Measurements from ENCODE around the gene ERBIN. TPM values are rescaled to one million over a fixed set of nuclear protein-coding genes. Genes with fewer than 3 reads are reported as not detected.

Gene ERBIN
- polyA plus RNA-seq, 1 donor from 2014 or later: 28.4 TPM

DNA sequence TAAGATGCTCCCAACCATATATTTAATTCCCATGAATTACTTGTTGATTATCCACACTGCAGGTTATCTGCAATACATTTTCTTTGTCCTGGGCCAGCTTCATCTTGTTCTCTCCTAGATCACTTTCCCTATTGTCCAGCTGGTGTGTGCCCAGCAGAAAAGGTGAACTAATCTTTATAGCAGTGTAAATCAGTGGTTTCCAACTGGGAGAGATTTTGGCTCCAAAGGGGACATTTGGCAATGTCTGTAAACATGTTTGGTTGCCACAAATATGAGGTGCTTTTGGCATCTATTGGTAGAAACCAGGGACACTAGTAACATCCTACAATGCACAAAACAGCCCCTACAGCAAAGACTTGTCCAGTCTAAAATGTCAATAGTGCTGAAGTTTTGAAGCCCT lies 20.1 kb upstream of the ERBIN start:
- no peaks in the 10 kb centered on the region for H3K27me3 ChIP-seq (ENCODE audit: insufficient read depth, low read depth, low read length)
- H2AFZ ChIP-seq (ENCODE audit: low read depth, low read length): no peak overlapping the region
- H3K36me3 ChIP-seq (ENCODE audit: insufficient read depth, low read length): no peaks in the 10 kb centered on the region
- no peaks in the 10 kb centered on the region for H3K9me3 ChIP-seq (ENCODE audit: low read length)
- no peak overlapping the region for H3K4me3 ChIP-seq (ENCODE audit: low read length)
- TF ChIP-seq, protein P1, sequence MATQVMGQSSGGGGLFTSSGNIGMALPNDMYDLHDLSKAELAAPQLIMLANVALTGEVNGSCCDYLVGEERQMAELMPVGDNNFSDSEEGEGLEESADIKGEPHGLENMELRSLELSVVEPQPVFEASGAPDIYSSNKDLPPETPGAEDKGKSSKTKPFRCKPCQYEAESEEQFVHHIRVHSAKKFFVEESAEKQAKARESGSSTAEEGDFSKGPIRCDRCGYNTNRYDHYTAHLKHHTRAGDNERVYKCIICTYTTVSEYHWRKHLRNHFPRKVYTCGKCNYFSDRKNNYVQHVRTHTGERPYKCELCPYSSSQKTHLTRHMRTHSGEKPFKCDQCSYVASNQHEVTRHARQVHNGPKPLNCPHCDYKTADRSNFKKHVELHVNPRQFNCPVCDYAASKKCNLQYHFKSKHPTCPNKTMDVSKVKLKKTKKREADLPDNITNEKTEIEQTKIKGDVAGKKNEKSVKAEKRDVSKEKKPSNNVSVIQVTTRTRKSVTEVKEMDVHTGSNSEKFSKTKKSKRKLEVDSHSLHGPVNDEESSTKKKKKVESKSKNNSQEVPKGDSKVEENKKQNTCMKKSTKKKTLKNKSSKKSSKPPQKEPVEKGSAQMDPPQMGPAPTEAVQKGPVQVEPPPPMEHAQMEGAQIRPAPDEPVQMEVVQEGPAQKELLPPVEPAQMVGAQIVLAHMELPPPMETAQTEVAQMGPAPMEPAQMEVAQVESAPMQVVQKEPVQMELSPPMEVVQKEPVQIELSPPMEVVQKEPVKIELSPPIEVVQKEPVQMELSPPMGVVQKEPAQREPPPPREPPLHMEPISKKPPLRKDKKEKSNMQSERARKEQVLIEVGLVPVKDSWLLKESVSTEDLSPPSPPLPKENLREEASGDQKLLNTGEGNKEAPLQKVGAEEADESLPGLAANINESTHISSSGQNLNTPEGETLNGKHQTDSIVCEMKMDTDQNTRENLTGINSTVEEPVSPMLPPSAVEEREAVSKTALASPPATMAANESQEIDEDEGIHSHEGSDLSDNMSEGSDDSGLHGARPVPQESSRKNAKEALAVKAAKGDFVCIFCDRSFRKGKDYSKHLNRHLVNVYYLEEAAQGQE (IDR thresholded peaks at IDR 0.05; ENCODE audit: borderline replicate concordance): no peak
- TF ChIP-seq RAD21 (conservative IDR thresholded peaks at IDR 0.05) (no peak), EP300 (conservative IDR thresholded peaks at IDR 0.05; ENCODE audit: poor library complexity, severe bottlenecking) (no peak), POLR2AphosphoS5 (IDR thresholded peaks at IDR 0.05) (no peak), MXI1 (conservative IDR thresholded peaks at IDR 0.05; ENCODE audit: poor library complexity, severe bottlenecking) (no peak), TAF1 (IDR thresholded peaks at IDR 0.05; ENCODE audit: low read depth) (no peak), SMC3 (conservative IDR thresholded peaks at IDR 0.05; ENCODE audit: poor library complexity) (no peak), EZH2 (IDR thresholded peaks at IDR 0.05; ENCODE audit: borderline replicate concordance, insufficient read depth, low read length, poor library complexity, severe bottlenecking) (no peak)
- TF ChIP-seq, protein P2, sequence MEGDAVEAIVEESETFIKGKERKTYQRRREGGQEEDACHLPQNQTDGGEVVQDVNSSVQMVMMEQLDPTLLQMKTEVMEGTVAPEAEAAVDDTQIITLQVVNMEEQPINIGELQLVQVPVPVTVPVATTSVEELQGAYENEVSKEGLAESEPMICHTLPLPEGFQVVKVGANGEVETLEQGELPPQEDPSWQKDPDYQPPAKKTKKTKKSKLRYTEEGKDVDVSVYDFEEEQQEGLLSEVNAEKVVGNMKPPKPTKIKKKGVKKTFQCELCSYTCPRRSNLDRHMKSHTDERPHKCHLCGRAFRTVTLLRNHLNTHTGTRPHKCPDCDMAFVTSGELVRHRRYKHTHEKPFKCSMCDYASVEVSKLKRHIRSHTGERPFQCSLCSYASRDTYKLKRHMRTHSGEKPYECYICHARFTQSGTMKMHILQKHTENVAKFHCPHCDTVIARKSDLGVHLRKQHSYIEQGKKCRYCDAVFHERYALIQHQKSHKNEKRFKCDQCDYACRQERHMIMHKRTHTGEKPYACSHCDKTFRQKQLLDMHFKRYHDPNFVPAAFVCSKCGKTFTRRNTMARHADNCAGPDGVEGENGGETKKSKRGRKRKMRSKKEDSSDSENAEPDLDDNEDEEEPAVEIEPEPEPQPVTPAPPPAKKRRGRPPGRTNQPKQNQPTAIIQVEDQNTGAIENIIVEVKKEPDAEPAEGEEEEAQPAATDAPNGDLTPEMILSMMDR (IDR thresholded peaks at IDR 0.05; ENCODE audit: poor library complexity, severe bottlenecking): no peak
- no peaks in the 10 kb centered on the region for H3K9me2 ChIP-seq (ENCODE audit: insufficient read depth, low read length)
- no peaks in the 10 kb centered on the region for H4K20me1 ChIP-seq (ENCODE audit: insufficient read depth)
- no peak overlapping the region for H3K27ac ChIP-seq (ENCODE audit: low read length)
- no peak overlapping the region for H3K9ac ChIP-seq (ENCODE audit: low read length)
- no peaks in the 10 kb centered on the region for H3K79me2 ChIP-seq (replicated peaks; ENCODE audit: insufficient read depth, low read length)
- H3K4me2 ChIP-seq (ENCODE audit: low read length): no peak overlapping the region
- H3F3A ChIP-seq (ENCODE audit: insufficient read depth, low read length, poor library complexity, severe bottlenecking): no peaks in the 10 kb centered on the region

DNA sequence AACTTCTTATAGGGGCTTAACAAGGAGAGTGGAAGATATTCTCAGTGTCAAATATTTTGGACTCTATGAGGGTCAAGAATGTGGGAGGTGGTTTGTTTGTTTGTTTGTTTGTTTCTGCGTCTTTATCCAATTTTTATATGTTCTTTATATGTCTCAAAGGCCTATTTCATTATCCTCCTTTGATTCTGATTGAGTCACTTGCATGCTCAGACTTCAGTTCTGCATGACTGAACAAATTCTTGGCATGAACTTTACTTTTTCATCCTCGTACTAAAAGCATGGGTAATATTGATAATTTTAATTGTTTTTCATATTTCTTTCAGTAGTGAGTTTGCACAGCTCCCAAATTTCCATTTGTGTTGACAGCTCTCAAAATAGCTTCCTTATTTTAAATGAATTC lies 19.2 kb upstream of the ERBIN start:
- H4K20me1 ChIP-seq (ENCODE audit: insufficient read depth): no peaks in the 10 kb centered on the region
- no peaks in the 10 kb centered on the region for H3F3A ChIP-seq (ENCODE audit: insufficient read depth, low read length, poor library complexity, severe bottlenecking)
- H3K27me3 ChIP-seq (ENCODE audit: insufficient read depth, low read depth, low read length): no peaks in the 10 kb centered on the region
- H3K9me2 ChIP-seq (ENCODE audit: insufficient read depth, low read length): no peaks in the 10 kb centered on the region
- TF ChIP-seq EP300 (conservative IDR thresholded peaks at IDR 0.05; ENCODE audit: poor library complexity, severe bottlenecking): no peak
- TF ChIP-seq, protein P2 (IDR thresholded peaks at IDR 0.05; ENCODE audit: poor library complexity, severe bottlenecking): no peak
- no peak for TF ChIP-seq POLR2AphosphoS5 (IDR thresholded peaks at IDR 0.05)
- TF ChIP-seq, protein P1 (IDR thresholded peaks at IDR 0.05; ENCODE audit: borderline replicate concordance): no peak
- TF ChIP-seq TAF1 (IDR thresholded peaks at IDR 0.05; ENCODE audit: low read depth): no peak
- no peak for TF ChIP-seq MXI1 (conservative IDR thresholded peaks at IDR 0.05; ENCODE audit: poor library complexity, severe bottlenecking)
- no peak for TF ChIP-seq SMC3 (conservative IDR thresholded peaks at IDR 0.05; ENCODE audit: poor library complexity)
- no peak for TF ChIP-seq EZH2 (IDR thresholded peaks at IDR 0.05; ENCODE audit: borderline replicate concordance, insufficient read depth, low read length, poor library complexity, severe bottlenecking)
- TF ChIP-seq RAD21 (conservative IDR thresholded peaks at IDR 0.05): no peak
- H3K4me2 ChIP-seq (ENCODE audit: low read length): no peak overlapping the region
- no peaks in the 10 kb centered on the region for H3K36me3 ChIP-seq (ENCODE audit: insufficient read depth, low read length)
- H2AFZ ChIP-seq (ENCODE audit: low read depth, low read length): no peak overlapping the region
- H3K9ac ChIP-seq (ENCODE audit: low read length): no peak overlapping the region
- H3K9me3 ChIP-seq (ENCODE audit: low read length): no peaks in the 10 kb centered on the region
- H3K4me3 ChIP-seq (ENCODE audit: low read length): no peak overlapping the region
- no peaks in the 10 kb centered on the region for H3K79me2 ChIP-seq (replicated peaks; ENCODE audit: insufficient read depth, low read length)
- H3K27ac ChIP-seq (ENCODE audit: low read length): no peak overlapping the region
